CD4-positive, alpha-beta memory T cell (primary cell): ENCODE results near the gene NDP. TPM values are rescaled to one million over a fixed set of nuclear protein-coding genes. Genes with fewer than 3 reads are reported as not detected.
A peak's percentile ranks its signal among the peaks of the same experiment; 100 is the strongest.

ENCODE experiments used
- CTCF ChIA-PET: fragments of 350-600 bp; sonication (Branson Sonifier 250); formaldehyde crosslinking; loops from one replicate; lab custom pipeline; 2021; ENCODE audit warnings: inconsistent platforms; ENCODE audit not compliant: partially characterized antibody; lab: Charles Lee
- POLR2A ChIA-PET: fragments of 350-600 bp; sonication (Branson Sonifier 250); formaldehyde crosslinking; loops from one replicate; lab custom pipeline; 2021; ENCODE audit not compliant: partially characterized antibody; lab: Charles Lee
- DNase-seq, 5 donors: peaks; one replicate each; pipeline versions ENCODE4 v3.0.0 to v3.0.0-alpha.2; 2020 to 2022; ENCODE audit warnings: mixed read lengths in 1 of 5
- H3K27ac ChIP-seq: one replicate; pipeline ENCODE4 v1.7.0; 2013; ENCODE audit warnings: low read depth, low read length
- H3K27me3 ChIP-seq: 2 replicates; pipeline ENCODE4 v1.7.0; 2013; ENCODE audit warnings: mild to moderate bottlenecking, low read length, moderate library complexity; ENCODE audit not compliant: insufficient read depth
- H3K36me3 ChIP-seq: 2 replicates; pipeline ENCODE4 v1.7.0; 2013; ENCODE audit warnings: mild to moderate bottlenecking, low read length, moderate library complexity; ENCODE audit not compliant: insufficient read depth
- H3K4me1 ChIP-seq: 2 replicates; pipeline ENCODE4 v1.7.0; 2013; ENCODE audit warnings: mild to moderate bottlenecking, low read length, moderate library complexity; ENCODE audit not compliant: insufficient read depth
- H3K4me3 ChIP-seq, 2 donors: one replicate each; pipeline ENCODE4 v1.7.0; 2013; ENCODE audit warnings: low read length in 2 of 2, mild to moderate bottlenecking in 1 of 2
- H3K9me3 ChIP-seq, 2 donors: one replicate each; pipeline ENCODE4 v1.7.0; 2013; ENCODE audit warnings: low read length in 2 of 2, control low read depth in 1 of 2; ENCODE audit not compliant: control insufficient read depth in 1 of 2
- H3K27ac Mint-ChIP-seq, 7 donors: one replicate each; pipeline ENCODE4 v1.8.0; 2020 to 2021; ENCODE audit warnings: mixed read lengths in 7 of 7, mild to moderate bottlenecking in 6 of 7, inconsistent platforms in 3 of 7, moderate library complexity in 3 of 7
- H3K27me3 Mint-ChIP-seq, 2 donors: one replicate each; pipeline ENCODE4 v1.8.0; 2020 to 2021; ENCODE audit warnings: mixed read lengths in 2 of 2
- H3K36me3 Mint-ChIP-seq, 2 donors: one replicate each; pipeline ENCODE4 v1.8.0; 2020 to 2021; ENCODE audit warnings: mixed read lengths in 2 of 2, inconsistent platforms in 1 of 2, mild to moderate bottlenecking in 1 of 2
- H3K4me1 Mint-ChIP-seq, 4 donors: one replicate each; pipeline ENCODE4 v1.8.0; 2020 to 2021; ENCODE audit warnings: mixed read lengths in 4 of 4, mild to moderate bottlenecking in 1 of 4
- H3K4me3 Mint-ChIP-seq, 8 donors: one replicate each; pipeline ENCODE4 v1.8.0; 2020 to 2021; ENCODE audit warnings: mixed read lengths in 8 of 8, mild to moderate bottlenecking in 7 of 8, moderate library complexity in 6 of 8, inconsistent platforms in 3 of 8
- H3K9me3 Mint-ChIP-seq, 8 donors: one replicate each; pipeline ENCODE4 v1.8.0; 2020 to 2021; ENCODE audit warnings: mixed read lengths in 8 of 8, mild to moderate bottlenecking in 5 of 8, inconsistent platforms in 3 of 8, moderate library complexity in 1 of 8
- intact Hi-C: fragments of 100-400 bp; cut with micrococcal nuclease; formaldehyde crosslinking; loops from one replicate; pipeline ENCODE4 v1.15.1; 2023
- polyA plus RNA-seq, 2 donors: library from polyadenylated mRNA; unstranded; fragments of 300-500 nt; fragmentation: Illumina TruSeq; gene quantifications; one replicate each; pipeline ENCODE4 v1.2.3, GENCODE V29; 2021
- total RNA-seq, 2 experiments: library from RNA; stranded (reverse); gene quantifications; one replicate each; pipeline ENCODE4 v1.2.3, GENCODE V29; 2021

Gene NDP
- total and polyA plus RNA-seq, 4 experiments from 2014 or later, result not detected

DNA sequence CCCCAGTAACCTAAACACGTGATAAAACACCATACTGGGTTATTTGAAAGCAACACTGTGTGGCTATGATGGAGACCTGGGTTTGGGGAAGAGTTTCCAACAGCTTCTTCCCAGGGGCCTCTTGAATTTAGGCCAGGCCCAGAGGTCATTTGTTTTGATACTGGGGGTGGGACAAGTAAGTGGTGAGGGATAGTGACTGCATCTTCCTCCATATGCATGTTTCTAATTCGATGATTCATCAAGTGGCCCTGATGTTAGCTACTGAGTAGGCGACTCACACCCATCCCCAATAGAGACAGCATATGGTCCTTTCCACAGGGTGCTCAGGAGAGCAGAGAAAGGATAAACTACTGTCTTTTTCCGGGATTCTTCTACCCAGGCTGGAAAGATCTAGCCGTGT, 2.7 kb downstream of the NDP start:
- Histone ChIP-seq H3K4me3 (no peak overlapping the region), H3K27ac (no peak overlapping the region), H3K4me1 (peaks cover 9% of the 10 kb centered on the region), H3K27me3 (no peaks in the 10 kb centered on the region), H3K9me3 (no peaks in the 10 kb centered on the region), H3K36me3 (no peaks in the 10 kb centered on the region)
- Mint-ChIP-seq H3K4me1 (peaks cover 6 to 17% (median 11%) of the 10 kb centered on the region in 4 donors), H3K27me3 (peaks cover 5 to 6% of the 10 kb centered on the region in 2 donors), H3K27ac (peak overlapping the region in 1 of 7 donors; percentile 41), H3K36me3 (no peaks in the 10 kb centered on the region), H3K4me3 (no peak overlapping the region), H3K9me3 (no peaks in the 10 kb centered on the region)
- POLR2A ChIA-PET, result no interaction called here
- intact Hi-C loops, result no loop called here
- no peak for DNase-seq
- CTCF ChIA-PET, result interaction anchor here (1.0 kb wide), 1 partner anchor 12 kb away, joined by 7 read pairs; no protein-coding TSS in a partner anchor

DNA sequence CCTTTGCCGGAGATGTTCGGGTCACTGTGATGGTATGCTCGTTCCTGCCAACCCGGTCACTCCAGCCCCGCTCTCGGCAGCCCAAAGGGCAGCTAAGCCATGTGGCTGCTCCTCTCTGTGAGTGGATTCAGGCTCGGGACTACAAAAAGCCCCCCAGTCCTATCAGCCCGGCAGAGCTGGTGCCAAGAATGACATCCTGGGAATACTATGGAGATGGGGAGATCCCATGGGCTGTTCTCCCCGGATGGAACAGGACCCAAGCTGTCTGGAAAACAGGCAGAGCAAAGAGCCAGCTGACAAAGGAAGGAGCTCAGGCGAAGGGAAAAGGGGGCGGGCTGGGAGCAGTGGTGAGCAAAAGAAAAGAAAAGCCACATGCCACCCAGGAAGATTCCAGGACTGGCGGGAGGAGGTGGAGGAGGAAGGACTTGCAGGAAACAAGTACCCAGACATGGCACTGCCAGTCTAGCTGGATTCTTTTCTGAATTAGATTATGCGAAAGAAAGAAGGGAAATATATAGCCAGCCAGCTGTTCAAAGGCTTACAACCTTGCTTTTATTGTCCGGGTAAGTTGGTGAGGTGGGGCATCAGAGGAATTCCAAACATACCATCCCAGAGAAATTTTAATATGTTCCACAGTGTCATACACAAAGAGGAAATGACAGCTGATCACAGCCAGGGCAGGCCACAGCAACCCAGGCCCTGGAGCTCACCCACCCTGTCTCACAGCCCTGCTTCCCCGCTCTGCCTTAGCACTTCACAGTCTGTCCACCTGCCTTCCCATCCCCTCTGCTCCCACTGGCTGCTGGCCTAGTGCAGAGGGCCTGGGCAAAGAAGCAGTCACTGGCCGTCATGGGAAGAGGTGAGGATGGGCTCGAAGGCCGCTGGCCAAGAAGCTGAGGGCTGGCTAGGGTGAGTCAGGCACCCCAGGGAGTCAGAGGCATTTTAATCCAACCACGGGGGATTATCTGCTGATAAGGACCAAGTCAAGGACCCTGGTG, 3.4 kb downstream of the NDP start:
- H3K27ac Mint-ChIP-seq, result no peak overlapping the region
- H3K4me1 ChIP-seq, result peaks cover 9% of the 10 kb centered on the region
- no peak overlapping the region for H3K27ac ChIP-seq
- CTCF ChIA-PET, result interaction anchor here (1.0 kb wide), 1 partner anchor 11 kb away, joined by 7 read pairs; no protein-coding TSS in a partner anchor
- H3K36me3 Mint-ChIP-seq, result no peaks in the 10 kb centered on the region
- intact Hi-C loops, result no loop called here
- peaks cover 5 to 6% of the 10 kb centered on the region in 2 donors for H3K27me3 Mint-ChIP-seq
- H3K9me3 Mint-ChIP-seq, result no peaks in the 10 kb centered on the region
- H3K4me3 Mint-ChIP-seq, result no peak overlapping the region
- no peak overlapping the region for H3K4me3 ChIP-seq
- POLR2A ChIA-PET, result no interaction called here
- peaks cover 6 to 17% (median 11%) of the 10 kb centered on the region in 4 donors for H3K4me1 Mint-ChIP-seq
- no peak for DNase-seq
- no peaks in the 10 kb centered on the region for H3K9me3 ChIP-seq
- no peaks in the 10 kb centered on the region for H3K27me3 ChIP-seq
- no peaks in the 10 kb centered on the region for H3K36me3 ChIP-seq

DNA sequence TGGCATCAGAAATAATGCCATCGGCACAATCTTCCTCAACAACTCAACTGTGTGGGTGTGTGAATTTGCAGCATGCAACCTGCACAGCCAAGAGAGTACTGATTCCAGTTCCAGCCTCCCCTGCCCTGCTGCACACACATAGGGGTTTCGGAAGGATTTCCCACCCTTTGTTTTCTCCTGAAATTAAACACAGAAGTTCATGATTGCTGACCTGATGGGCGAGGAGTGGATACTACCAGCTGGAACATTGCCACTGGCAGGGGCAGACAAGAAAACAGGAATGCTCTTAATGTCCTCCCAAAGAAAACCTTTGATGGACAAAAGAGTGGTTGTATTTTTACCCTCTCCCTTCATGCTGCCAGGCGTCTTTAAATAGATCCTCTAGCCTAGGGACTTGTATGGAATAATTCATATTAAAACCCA, 4.8 kb downstream of the NDP start:
- POLR2A ChIA-PET, result no interaction called here
- CTCF ChIA-PET, result no interaction called here
- no peaks in the 10 kb centered on the region for H3K9me3 Mint-ChIP-seq

DNA sequence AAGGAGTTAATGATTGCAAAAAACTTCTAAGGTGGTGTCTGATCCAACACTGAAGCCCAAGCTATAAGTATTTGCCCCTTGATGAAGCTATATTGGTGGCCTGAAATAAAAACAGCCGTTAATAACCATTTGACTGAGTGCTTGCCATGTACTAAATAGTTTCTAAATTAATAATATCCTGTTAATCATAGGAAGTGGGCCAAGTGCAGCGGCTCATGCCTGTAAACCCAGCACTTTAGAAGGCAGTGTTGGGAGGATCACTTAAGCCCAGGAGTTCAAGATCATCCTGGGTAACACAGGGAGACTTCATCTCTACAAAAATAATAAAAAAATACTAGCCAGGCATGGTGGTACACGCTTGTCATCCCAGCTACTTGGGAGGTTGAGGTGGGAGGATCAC, 8.3 kb downstream of the NDP start:
- ChIA-PET CTCF (interaction anchor here (1.7 kb wide), 1 partner anchor 279 kb away, joined by 4 read pairs; no protein-coding TSS in a partner anchor), POLR2A (no interaction called here)
- Mint-ChIP-seq H3K36me3 (no peaks in the 10 kb centered on the region), H3K4me1 (no peaks in the 10 kb centered on the region), H3K27ac (no peak overlapping the region), H3K27me3 (no peaks in the 10 kb centered on the region), H3K9me3 (peaks cover 0 to 15% (median 1%) of the 10 kb centered on the region in 8 donors), H3K4me3 (no peak overlapping the region)
- Histone ChIP-seq H3K4me1 (no peaks in the 10 kb centered on the region), H3K27ac (no peak overlapping the region), H3K9me3 (no peaks in the 10 kb centered on the region), H3K4me3 (no peak overlapping the region), H3K27me3 (no peaks in the 10 kb centered on the region), H3K36me3 (no peaks in the 10 kb centered on the region)
- no peak for DNase-seq
- intact Hi-C loops, result no loop called here

More for the DNA sequence above, 4.8 kb downstream of the NDP start:
- no peak overlapping the region for H3K4me3 ChIP-seq
- Mint-ChIP-seq H3K4me1 (peaks cover 3 to 10% (median 5%) of the 10 kb centered on the region in 4 donors), H3K27ac (no peak overlapping the region), H3K27me3 (peaks cover 0 to 2% of the 10 kb centered on the region in 2 donors), H3K36me3 (no peaks in the 10 kb centered on the region), H3K4me3 (no peak overlapping the region)
- H3K36me3 ChIP-seq, result no peaks in the 10 kb centered on the region
- peaks cover 9% of the 10 kb centered on the region for H3K4me1 ChIP-seq
- H3K9me3 ChIP-seq, result no peaks in the 10 kb centered on the region
- no peaks in the 10 kb centered on the region for H3K27me3 ChIP-seq
- H3K27ac ChIP-seq, result no peak overlapping the region
- intact Hi-C loops, result no loop called here
- DNase-seq, result no peak

DNA sequence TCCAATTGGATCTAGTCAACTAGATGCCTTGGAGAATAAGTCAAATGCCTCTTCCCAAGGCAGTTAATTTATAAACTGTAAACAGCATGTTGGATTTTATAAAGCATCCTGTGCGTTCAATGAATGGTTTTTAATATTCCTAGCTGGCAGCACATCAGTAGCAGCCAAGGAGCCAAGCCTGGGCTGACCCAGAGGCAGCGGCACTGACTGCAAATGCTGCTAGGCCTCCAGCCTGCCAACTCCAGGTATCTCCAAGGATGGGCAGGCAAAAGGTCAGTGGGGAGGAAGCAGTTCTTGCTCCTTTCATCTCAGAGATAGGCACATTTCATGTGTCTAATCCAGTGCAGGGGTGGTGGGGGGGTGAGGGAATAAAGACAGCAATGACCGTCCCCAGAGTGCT, 9.5 kb downstream of the NDP start:
- ChIA-PET CTCF (interaction anchor here (1.7 kb wide), 1 partner anchor 280 kb away, joined by 4 read pairs; no protein-coding TSS in a partner anchor), POLR2A (interaction anchor here (1.5 kb wide), 1 partner anchor 9 kb away, joined by 3 read pairs; no protein-coding TSS in a partner anchor)
- H3K9me3 Mint-ChIP-seq, result peaks cover 0 to 15% (median 1%) of the 10 kb centered on the region in 8 donors
- no peak for DNase-seq
- Histone ChIP-seq H3K9me3 (no peaks in the 10 kb centered on the region), H3K36me3 (no peaks in the 10 kb centered on the region), H3K27me3 (no peaks in the 10 kb centered on the region), H3K4me1 (no peaks in the 10 kb centered on the region), H3K27ac (no peak overlapping the region), H3K4me3 (no peak overlapping the region)
- H3K27ac Mint-ChIP-seq, result no peak overlapping the region
- no peaks in the 10 kb centered on the region for H3K27me3 Mint-ChIP-seq
- H3K4me1 Mint-ChIP-seq, result peaks cover 0 to under 1% (median under 1%) of the 10 kb centered on the region in 4 donors
- no peaks in the 10 kb centered on the region for H3K36me3 Mint-ChIP-seq
- intact Hi-C loops, result no loop called here
- H3K4me3 Mint-ChIP-seq, result no peak overlapping the region

DNA sequence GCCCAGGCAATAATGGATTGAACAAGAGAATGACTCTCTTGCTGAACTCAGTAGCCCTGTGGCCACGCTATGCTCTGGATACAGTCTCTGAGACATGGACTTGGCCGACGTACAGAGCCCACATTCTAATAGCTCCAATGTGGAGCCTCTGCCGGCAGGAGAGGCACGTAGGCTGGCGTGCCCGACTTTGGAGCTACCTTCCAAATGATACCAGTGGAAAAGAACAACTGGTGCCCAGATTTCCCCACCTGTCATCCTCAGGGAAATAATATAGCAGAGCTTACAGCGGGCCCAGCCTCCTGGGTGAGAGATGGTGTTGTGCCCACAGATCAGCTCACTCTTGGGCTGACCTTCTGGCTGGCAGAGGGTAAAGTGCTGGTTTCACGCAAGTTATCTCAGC, 10.6 kb downstream of the NDP start:
- Histone ChIP-seq H3K9me3 (no peaks in the 10 kb centered on the region), H3K27me3 (no peaks in the 10 kb centered on the region), H3K36me3 (no peaks in the 10 kb centered on the region), H3K4me3 (no peak overlapping the region), H3K4me1 (no peaks in the 10 kb centered on the region), H3K27ac (no peak overlapping the region)
- Mint-ChIP-seq H3K27ac (no peak overlapping the region), H3K27me3 (peaks cover 0 to 2% of the 10 kb centered on the region in 2 donors), H3K36me3 (no peaks in the 10 kb centered on the region), H3K4me1 (peaks cover 1 to 6% (median 4%) of the 10 kb centered on the region in 4 donors), H3K4me3 (no peak overlapping the region), H3K9me3 (peaks cover 0 to 15% (median 1%) of the 10 kb centered on the region in 8 donors)
- DNase-seq, result no peak
- ChIA-PET POLR2A (interaction anchor here (1.5 kb wide), 1 partner anchor 10 kb away, joined by 3 read pairs; no protein-coding TSS in a partner anchor), CTCF (interaction anchor here (1.0 to 5.6 kb wide), 3 partner anchors 281 to 341 kb away, joined by 3 to 78 read pairs (median 3); no protein-coding TSS in a partner anchor)
- intact Hi-C loops, result no loop called here

DNA sequence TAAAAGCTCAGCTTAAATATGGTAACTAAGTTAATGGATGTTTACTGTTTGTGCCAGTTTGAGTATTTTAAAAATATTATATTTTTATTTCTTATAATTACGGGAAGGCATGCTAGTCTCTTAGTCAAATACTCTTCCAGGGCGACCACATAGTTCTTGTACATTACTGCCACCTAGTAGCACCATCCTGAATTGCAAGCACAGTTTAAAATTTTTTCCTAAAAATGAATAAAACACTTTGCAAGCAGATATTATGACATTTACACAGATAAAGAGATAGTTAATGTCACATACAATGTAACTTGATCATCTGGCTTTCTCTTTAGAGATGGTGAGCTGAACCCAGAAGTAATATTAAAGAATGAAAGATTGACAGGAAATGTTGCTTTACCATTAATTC, 11.5 kb downstream of the NDP start:
- Mint-ChIP-seq H3K27me3 (peaks cover 0 to 2% of the 10 kb centered on the region in 2 donors), H3K4me1 (peaks cover 1 to 6% (median 4%) of the 10 kb centered on the region in 4 donors), H3K9me3 (peaks cover 0 to 15% (median 1%) of the 10 kb centered on the region in 8 donors), H3K36me3 (no peaks in the 10 kb centered on the region), H3K4me3 (no peak overlapping the region), H3K27ac (no peak overlapping the region)
- POLR2A ChIA-PET, result no interaction called here
- no peak for DNase-seq
- H3K4me3 ChIP-seq, result no peak overlapping the region
- H3K27ac ChIP-seq, result no peak overlapping the region
- CTCF ChIA-PET, result interaction anchor here (1.0 to 5.6 kb wide), 5 partner anchors 12 to 1224 kb away, joined by 3 to 78 read pairs (median 3); no protein-coding TSS in a partner anchor
- H3K9me3 ChIP-seq, result no peaks in the 10 kb centered on the region
- no peaks in the 10 kb centered on the region for H3K36me3 ChIP-seq
- H3K27me3 ChIP-seq, result no peaks in the 10 kb centered on the region
- intact Hi-C loops, result no loop called here
- no peaks in the 10 kb centered on the region for H3K4me1 ChIP-seq
